HG02610 (cell line): ENCODE data around the gene S100A7.

Experiments
- ATAC-seq: cut with Tn5 transposase; IDR thresholded peaks from one replicate; pipeline ENCODE4 v1.9.1; 2021; ENCODE audit warnings: mild to moderate bottlenecking, moderate library complexity; ENCODE audit not compliant: unreplicated experiment

Gene S100A7

DNA sequence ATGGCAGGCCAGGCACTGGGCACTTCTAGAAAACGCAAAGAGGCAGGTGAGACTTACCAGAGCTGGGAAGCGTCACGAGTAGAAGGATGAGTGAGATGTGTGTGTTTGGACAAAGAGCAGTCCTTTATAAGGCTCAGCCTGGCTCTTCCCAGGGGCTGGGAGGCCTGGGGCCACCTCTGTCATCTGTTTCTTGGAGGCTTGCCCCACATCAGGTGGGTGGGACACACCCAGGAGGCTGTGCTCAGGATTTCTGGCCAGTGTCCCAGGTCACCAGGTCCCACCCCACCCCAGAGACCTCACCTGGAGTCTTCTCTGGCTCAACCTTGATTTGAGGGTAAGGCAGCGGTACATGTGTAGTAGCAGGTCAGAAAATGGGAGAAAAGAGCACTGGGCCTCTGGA lies at the start of gene S100A7:
S100A7 (minus strand) TSS at position 101 of the 400 bp plus-strand sequence. CDS start 1,638 bp downstream, outside the sequence.
- ATAC-seq: no peak

- no peak for ATAC-seq
Measured at GRCh38 chr1:153509729-153510354, 49.4 kb upstream of the S100A7 start.

- no peak for ATAC-seq
Measured at GRCh38 chr1:153509036-153509435, 48.6 kb upstream of the S100A7 start.

DNA sequence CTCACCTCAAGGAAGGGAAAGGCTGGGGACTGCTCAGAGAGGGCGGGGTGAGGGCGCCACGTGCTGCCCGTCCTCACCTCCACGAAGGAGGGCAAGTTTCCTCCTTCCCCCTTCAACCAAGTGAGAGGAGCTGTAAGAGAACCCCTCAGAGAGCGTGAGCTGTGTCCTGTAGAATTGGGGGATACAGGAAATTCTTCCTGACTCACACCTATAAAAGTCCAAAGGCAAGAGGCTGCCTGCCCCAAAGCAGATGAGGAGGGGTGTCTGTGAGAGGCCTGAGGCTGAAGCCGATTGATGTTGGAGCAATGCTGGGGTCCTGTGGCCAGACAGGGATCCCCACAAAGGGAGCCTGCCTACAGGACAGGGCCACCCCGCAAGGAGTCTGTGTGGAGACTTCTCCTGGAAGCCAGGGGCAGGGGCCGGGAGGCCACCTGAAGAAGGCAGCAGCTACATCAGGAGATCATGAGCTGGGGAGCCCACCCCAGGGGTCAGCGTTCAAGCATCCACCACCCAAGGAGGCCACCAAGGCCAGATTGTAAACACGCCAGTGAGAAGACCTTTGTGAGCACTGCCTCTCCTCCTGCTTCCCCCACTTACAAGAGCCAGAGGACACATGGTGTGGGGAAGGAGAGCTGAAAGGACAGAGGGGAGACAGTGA lies 47.6 kb upstream of the S100A7 start:
- ATAC-seq: no peak

- no peak for ATAC-seq
Measured at GRCh38 chr1:153506831-153507413, 46.5 kb upstream of the S100A7 start.

DNA sequence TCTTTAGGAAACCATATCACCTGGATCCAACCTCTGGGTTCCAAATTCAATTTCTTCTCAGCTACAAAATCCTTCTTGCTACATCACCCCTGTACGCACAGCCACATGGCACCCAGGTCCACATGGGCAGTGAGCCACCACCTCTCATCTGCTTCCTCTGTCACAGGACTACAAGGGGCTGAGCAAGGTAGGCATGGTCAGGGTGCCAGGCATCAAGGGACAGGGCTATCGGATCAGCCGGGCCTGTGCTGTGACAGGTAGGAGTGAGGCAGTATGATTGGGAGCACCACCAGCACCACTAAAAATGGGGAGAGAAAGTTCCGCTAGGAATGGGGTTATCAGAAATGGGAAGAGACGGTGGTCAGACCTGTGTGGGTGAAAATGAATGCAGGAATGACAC lies 45.9 kb upstream of the S100A7 start:
- no peak for ATAC-seq

GRCh38 chr1:153505576-153505975 lies 45.1 kb upstream of the S100A7 start:
- ATAC-seq: no peak

- ATAC-seq: no peak
Measured at GRCh38 chr1:153503766-153504165, 43.3 kb upstream of the S100A7 start.

GRCh38 chr1:153498746-153499145 lies 38.3 kb upstream of the S100A7 start:
- no peak for ATAC-seq

- no peak for ATAC-seq
Measured at GRCh38 chr1:153495536-153495935, 35.1 kb upstream of the S100A7 start.

DNA sequence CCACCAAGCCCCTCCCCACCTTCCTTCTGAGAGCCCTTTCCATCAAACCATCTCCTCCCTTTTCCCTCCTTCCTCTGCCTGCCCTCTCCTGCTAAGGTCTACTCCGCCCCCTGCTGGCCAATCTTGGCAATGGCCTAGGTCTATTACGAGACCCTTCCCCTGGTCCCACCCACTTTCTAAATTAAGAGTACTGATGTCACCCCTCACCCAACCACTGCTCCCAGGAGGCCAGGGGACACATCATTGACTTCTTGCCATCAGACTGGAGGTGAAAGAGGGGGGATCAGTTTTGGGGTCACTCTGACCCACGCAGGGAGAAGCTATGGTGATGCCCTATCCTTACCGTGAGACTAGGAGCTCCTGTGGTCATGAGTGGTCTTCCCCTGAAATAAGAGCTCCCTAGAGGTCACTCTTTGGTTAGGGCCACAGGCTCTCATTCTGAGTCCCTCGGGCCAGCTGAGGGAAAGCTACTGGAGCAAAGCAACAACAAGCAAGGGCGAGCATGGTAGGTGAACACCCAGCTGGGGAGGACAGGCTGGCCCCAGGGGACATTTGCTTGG lies 34.6 kb upstream of the S100A7 start:
- ATAC-seq: no peak

DNA sequence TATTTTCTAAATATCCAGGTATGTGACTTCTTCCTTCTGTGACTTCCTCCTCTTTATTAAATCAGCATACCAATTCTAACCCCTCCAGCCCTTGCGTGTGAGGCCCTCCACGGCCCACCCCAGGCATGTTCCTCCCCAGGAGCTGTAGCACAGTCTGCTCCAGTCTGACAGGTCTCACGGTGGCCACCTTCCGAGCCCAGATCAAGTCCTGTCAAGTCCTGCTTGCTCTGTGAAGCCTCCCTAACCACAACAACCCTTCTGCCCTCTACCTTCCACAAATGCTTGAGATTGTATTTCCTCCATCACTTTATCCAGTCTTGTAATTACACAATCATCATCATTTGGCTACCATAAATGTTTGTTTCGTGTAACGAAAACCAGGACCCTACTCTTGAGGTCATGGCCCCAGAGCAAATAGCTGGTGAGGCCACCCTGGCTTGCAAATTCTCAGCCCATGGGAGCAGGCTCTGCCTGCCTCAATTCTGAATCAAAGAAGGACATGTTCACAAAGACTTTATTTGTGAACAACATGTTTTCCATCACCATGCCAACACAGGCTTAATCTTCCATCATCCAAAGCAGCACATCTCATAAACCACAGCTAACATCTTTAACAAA lies 33.0 kb upstream of the S100A7 start:
- no peak for ATAC-seq

GRCh38 chr1:153490272-153491051 lies 30.0 kb upstream of the S100A7 start:
- ATAC-seq: no peak

DNA sequence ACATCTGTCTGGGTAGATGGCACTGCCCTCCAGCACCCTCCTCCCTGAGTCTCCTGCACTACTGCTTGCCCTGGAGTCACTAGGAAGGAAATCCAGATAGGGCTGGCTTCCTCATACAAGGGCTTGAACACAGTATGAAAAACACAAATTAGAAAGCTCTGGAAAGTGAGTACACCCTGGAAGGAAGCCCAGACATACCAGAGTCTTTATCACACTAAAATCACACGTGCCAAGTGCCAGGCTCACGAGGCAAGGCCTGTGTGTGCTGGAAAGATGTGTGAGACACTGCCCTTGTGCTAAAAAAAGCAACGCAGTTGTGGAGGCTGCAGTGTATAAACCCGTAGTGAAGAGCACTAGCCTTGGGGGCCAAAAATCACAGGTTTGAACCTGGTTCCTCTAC lies 28.3 kb upstream of the S100A7 start:
- no peak for ATAC-seq

DNA sequence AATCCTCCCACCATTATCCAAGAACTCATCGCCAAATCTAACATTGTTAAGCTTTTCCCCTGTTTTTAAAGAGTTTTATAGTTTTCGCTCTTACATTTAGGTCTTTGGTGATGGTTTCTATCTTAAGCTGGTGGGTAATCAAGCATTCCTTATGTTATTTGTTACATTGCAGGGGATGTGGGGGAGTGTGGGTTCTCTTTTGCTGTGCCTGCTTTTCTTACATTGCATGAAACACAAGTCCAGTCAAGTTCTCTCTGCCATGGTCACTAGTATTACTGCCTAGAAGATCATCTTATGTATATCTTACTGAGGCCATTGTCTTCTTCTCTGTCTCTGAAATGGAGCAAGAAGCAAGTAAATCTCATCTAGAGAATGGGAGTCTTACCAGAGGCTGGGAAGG lies 27.3 kb upstream of the S100A7 start:
- ATAC-seq: no peak

- ATAC-seq: no peak
Measured at GRCh38 chr1:153485863-153486262, 25.4 kb upstream of the S100A7 start.

DNA sequence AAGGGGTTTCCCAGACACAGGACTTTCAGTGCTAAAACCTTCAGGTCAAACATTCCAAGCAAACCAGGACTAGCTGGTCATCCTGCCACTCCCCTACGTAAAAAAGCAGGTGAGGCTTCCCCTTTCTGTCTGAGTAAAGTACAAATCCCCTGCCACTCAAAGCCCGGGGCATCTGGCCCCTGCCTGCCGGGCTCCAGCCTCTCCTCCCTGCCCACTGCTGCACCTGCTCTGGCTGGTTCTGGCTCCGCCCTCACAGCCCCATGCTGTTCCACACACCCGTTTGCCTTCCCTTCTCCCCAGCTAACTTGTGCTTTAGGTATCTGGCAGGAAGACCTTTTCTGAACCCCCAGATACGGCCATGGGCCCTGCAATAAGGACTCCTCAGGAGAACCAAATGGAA lies 23.3 kb upstream of the S100A7 start:
- ATAC-seq: no peak

GRCh38 chr1:153481124-153481523 lies 20.7 kb upstream of the S100A7 start:
- ATAC-seq: no peak

DNA sequence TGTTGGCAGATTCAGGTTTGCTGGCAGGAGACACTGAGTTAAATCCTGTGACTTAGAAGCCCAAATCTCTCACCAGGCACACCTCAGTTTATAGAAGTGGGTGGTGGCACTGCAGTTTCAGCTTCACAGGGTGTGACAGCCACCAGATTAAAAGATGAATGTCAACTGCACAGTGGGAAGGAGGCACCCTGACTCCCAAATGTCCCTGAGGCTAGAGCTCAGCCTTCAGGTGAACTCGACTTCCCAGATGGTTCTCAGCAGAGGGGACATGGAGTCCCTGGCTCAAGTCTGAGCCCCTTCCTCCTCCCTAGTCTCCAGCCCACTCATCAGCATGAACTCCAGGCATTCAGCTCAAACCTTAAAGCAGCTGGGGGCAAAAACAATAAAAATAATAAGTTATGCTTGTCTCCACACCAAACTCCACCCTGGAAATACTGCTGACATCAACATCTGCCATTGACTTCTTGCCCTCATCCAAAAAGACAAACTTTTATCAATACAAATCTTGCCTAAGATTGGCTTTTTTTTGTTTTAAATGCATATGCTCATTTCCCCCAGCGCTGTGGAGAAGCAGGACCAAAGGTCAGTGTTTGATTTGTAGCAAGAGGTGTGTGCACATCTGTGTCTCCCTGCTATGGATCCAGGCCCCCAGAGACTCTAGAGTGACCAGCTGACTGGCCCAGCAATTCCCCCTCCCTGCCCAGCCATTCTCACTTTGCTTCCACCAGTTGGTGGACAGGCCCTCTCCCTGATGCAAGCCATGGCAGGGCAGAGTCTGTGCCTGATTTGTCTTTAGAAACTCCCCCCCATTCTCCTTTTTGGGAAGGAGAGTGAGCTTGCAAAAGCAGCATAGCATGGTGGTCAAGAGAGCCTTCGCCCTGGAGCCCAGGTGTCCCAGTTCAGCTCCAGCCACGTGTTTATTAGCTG lies 18.5 kb upstream of the S100A7 start:
- ATAC-seq: no peak
